WTC11 (cell line): Measurements from ENCODE around the gene GSTO1.

Experiments used
- ATF3 ChIP-seq: sonication (generic); formaldehyde crosslinking; conservative IDR thresholded peaks from 2 replicates; pipeline ENCODE4 v1.8.1; 2022; ENCODE audit warnings: mild to moderate bottlenecking, missing genetic modification reagents
- CTCF ChIP-seq: fragments of 200-600 bp; IDR thresholded peaks from 2 replicates; pipeline ENCODE4 v1.8.0; 2022; ENCODE audit warnings: antibody characterized with exemption
- ESRRA ChIP-seq: sonication (generic); formaldehyde crosslinking; IDR thresholded peaks from 2 replicates; pipeline ENCODE4 v1.8.1; 2022; ENCODE audit warnings: mild to moderate bottlenecking, missing genetic modification reagents, borderline replicate concordance
- MYBL2 ChIP-seq: sonication (generic); formaldehyde crosslinking; IDR thresholded peaks from 2 replicates; pipeline ENCODE4 v1.8.1; 2023; ENCODE audit warnings: mild to moderate bottlenecking, moderate library complexity, missing genetic modification reagents
- TEAD4 ChIP-seq: sonication (generic); formaldehyde crosslinking; IDR thresholded peaks from 2 replicates; pipeline ENCODE4 v1.8.0; 2022; ENCODE audit warnings: mild to moderate bottlenecking, missing genetic modification reagents
- ZBTB43 ChIP-seq: sonication (generic); formaldehyde crosslinking; IDR thresholded peaks from 2 replicates; pipeline ENCODE4 v1.8.1; 2023; ENCODE audit warnings: mild to moderate bottlenecking, missing genetic modification reagents
- ZNF138 ChIP-seq: sonication (generic); formaldehyde crosslinking; conservative IDR thresholded peaks from 2 replicates; pipeline ENCODE4 v1.8.1; 2022; ENCODE audit warnings: mild to moderate bottlenecking, moderate library complexity, missing genetic modification reagents
- ZNF317 ChIP-seq: sonication (generic); formaldehyde crosslinking; IDR thresholded peaks from 2 replicates; pipeline ENCODE4 v1.8.1; 2023; ENCODE audit warnings: low read depth, mild to moderate bottlenecking, moderate library complexity, missing genetic modification reagents, borderline replicate concordance
- TF ChIP-seq, protein P1 (sequence below): sonication (generic); formaldehyde crosslinking; IDR thresholded peaks from 2 replicates; pipeline ENCODE4 v1.8.1; 2023; ENCODE audit warnings: mild to moderate bottlenecking, missing genetic modification reagents, moderate library complexity
- TF ChIP-seq, protein P2 (sequence below): sonication (generic); formaldehyde crosslinking; IDR thresholded peaks from 2 replicates; pipeline ENCODE4 v1.8.1; 2023; ENCODE audit warnings: mild to moderate bottlenecking, missing genetic modification reagents, moderate library complexity
- TF ChIP-seq, protein P3 (sequence below): sonication (generic); formaldehyde crosslinking; IDR thresholded peaks from 2 replicates; pipeline ENCODE4 v1.8.1; 2023; ENCODE audit warnings: mild to moderate bottlenecking, missing genetic modification reagents

GRCh38 chr10:104253106-104253505 lies 1.6 kb upstream of the GSTO1 start:
- TF ChIP-seq CTCF (no peak), MYBL2 (CRISPR knock-in tag) (no peak), ATF3 (CRISPR knock-in tag) (no peak), TEAD4 (CRISPR knock-in tag) (no peak), ESRRA (CRISPR knock-in tag) (no peak), ZNF317 (CRISPR knock-in tag) (no peak), ZBTB43 (CRISPR knock-in tag) (no peak), ZNF138 (CRISPR knock-in tag) (no peak)
- TF ChIP-seq, protein P1, sequence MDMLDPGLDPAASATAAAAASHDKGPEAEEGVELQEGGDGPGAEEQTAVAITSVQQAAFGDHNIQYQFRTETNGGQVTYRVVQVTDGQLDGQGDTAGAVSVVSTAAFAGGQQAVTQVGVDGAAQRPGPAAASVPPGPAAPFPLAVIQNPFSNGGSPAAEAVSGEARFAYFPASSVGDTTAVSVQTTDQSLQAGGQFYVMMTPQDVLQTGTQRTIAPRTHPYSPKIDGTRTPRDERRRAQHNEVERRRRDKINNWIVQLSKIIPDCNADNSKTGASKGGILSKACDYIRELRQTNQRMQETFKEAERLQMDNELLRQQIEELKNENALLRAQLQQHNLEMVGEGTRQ (CRISPR knock-in tag) = no peak
- TF ChIP-seq, protein P2, sequence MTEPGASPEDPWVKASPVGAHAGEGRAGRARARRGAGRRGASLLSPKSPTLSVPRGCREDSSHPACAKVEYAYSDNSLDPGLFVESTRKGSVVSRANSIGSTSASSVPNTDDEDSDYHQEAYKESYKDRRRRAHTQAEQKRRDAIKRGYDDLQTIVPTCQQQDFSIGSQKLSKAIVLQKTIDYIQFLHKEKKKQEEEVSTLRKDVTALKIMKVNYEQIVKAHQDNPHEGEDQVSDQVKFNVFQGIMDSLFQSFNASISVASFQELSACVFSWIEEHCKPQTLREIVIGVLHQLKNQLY (CRISPR knock-in tag) = no peak
- TF ChIP-seq, protein P3, sequence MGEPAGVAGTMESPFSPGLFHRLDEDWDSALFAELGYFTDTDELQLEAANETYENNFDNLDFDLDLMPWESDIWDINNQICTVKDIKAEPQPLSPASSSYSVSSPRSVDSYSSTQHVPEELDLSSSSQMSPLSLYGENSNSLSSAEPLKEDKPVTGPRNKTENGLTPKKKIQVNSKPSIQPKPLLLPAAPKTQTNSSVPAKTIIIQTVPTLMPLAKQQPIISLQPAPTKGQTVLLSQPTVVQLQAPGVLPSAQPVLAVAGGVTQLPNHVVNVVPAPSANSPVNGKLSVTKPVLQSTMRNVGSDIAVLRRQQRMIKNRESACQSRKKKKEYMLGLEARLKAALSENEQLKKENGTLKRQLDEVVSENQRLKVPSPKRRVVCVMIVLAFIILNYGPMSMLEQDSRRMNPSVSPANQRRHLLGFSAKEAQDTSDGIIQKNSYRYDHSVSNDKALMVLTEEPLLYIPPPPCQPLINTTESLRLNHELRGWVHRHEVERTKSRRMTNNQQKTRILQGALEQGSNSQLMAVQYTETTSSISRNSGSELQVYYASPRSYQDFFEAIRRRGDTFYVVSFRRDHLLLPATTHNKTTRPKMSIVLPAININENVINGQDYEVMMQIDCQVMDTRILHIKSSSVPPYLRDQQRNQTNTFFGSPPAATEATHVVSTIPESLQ = no peak
